GM18858 (cell line): ENCODE data around the gene TEAD1.

Experiments used
- ATAC-seq: cut with Tn5 transposase; IDR thresholded peaks from one replicate; pipeline ENCODE4 v1.9.1; 2021; ENCODE audit not compliant: unreplicated experiment

TEAD1 gene

GRCh38 chr11:12673924-12674570, at the start of gene TEAD1:
TSS of gene TEAD1 (plus strand) at chr11:12674421.
- ATAC-seq = peak; percentile 60

GRCh38 chr11:12624595-12624994, 49.6 kb upstream of the TEAD1 start:
- ATAC-seq = no peak

GRCh38 chr11:12625438-12626071, 48.7 kb upstream of the TEAD1 start:
- ATAC-seq = no peak

GRCh38 chr11:12626616-12627015, 47.6 kb upstream of the TEAD1 start:
- no peak for ATAC-seq

GRCh38 chr11:12628314-12628713, 45.9 kb upstream of the TEAD1 start:
- no peak for ATAC-seq

GRCh38 chr11:12629601-12630313, 44.5 kb upstream of the TEAD1 start:
- no peak for ATAC-seq

GRCh38 chr11:12631651-12632050, 42.6 kb upstream of the TEAD1 start:
- no peak for ATAC-seq

- ATAC-seq = no peak
Observed at GRCh38 chr11:12634329-12634728, 39.9 kb upstream of the TEAD1 start.

GRCh38 chr11:12636871-12637410, 37.3 kb upstream of the TEAD1 start:
- ATAC-seq = no peak

- ATAC-seq = no peak
Observed at GRCh38 chr11:12639388-12639787, 34.8 kb upstream of the TEAD1 start.

- no peak for ATAC-seq
Observed at GRCh38 chr11:12640355-12640754, 33.9 kb upstream of the TEAD1 start.

GRCh38 chr11:12640926-12641849, 33.0 kb upstream of the TEAD1 start:
- no peak for ATAC-seq

GRCh38 chr11:12642040-12642439, 32.2 kb upstream of the TEAD1 start:
- no peak for ATAC-seq

GRCh38 chr11:12642806-12643428, 31.3 kb upstream of the TEAD1 start:
- no peak for ATAC-seq

GRCh38 chr11:12646478-12646877, 27.7 kb upstream of the TEAD1 start:
- no peak for ATAC-seq

GRCh38 chr11:12653729-12654128, 20.5 kb upstream of the TEAD1 start:
- no peak for ATAC-seq

GRCh38 chr11:12655842-12656241, 18.4 kb upstream of the TEAD1 start:
- no peak for ATAC-seq

GRCh38 chr11:12657336-12657735, 16.9 kb upstream of the TEAD1 start:
- no peak for ATAC-seq

- no peak for ATAC-seq
Observed at GRCh38 chr11:12657981-12658380, 16.2 kb upstream of the TEAD1 start.

GRCh38 chr11:12662101-12662689, 12.0 kb upstream of the TEAD1 start:
- no peak for ATAC-seq
